H1 (cell line): Measurements from ENCODE around the gene MIER2. TPM values are rescaled to one million over a fixed set of nuclear protein-coding genes. Genes with fewer than 3 reads are reported as not detected.

Source experiments
- CTCF ChIA-PET: fragments of 300-600 bp; sonication (Branson Sonifier 250); formaldehyde crosslinking; loops from one replicate; lab custom pipeline; 2021; ENCODE audit not compliant: partially characterized antibody; lab: Charles Lee
- POLR2A ChIA-PET: fragments of 300-600 bp; sonication (Branson Sonifier 250); formaldehyde crosslinking; loops from one replicate; lab custom pipeline; 2021; ENCODE audit warnings: inconsistent platforms; ENCODE audit not compliant: partially characterized antibody; lab: Charles Lee
- DNase-seq, 2 experiments: peaks; one replicate each; pipeline versions ENCODE4 v3.0.0 to v3.0.0-alpha.2; 2010 to 2022; ENCODE audit warnings: low spot score in 2 of 2, low read depth in 1 of 2, mixed read lengths in 1 of 2
- FAIRE-seq: peaks from 2 replicates; lab custom pipeline; 2011; peaks lifted over from hg19 to GRCh38; lab: Jason Lieb, UNC
- H2AFZ ChIP-seq: 2 replicates; pipeline ENCODE4 v1.8.1; 2012; ENCODE audit warnings: low read length, inconsistent platforms
- H2AK5ac ChIP-seq: 2 replicates; pipeline ENCODE4 v1.6.1; 2013; ENCODE audit warnings: low read depth, low read length
- H2BK120ac ChIP-seq: replicated peaks from 2 replicates; pipeline ENCODE3; 2013; ENCODE audit warnings: low read depth, low read length, inconsistent platforms
- H2BK12ac ChIP-seq: 2 replicates; pipeline ENCODE4 v1.6.1; 2013; ENCODE audit warnings: low read depth, low read length
- H2BK15ac ChIP-seq: 2 replicates; pipeline ENCODE4 v1.6.1; 2013; ENCODE audit warnings: low read length
- H2BK20ac ChIP-seq: 2 replicates; pipeline ENCODE4 v1.6.1; 2013; ENCODE audit warnings: low read length
- H2BK5ac ChIP-seq: 2 replicates; pipeline ENCODE4 v1.6.1; 2013; ENCODE audit warnings: low read depth, low read length
- H3K14ac ChIP-seq: 2 replicates; pipeline ENCODE4 v1.6.1; 2013; ENCODE audit warnings: inconsistent platforms; ENCODE audit not compliant: insufficient read length
- H3K18ac ChIP-seq: 2 replicates; pipeline ENCODE4 v1.6.1; 2013; ENCODE audit warnings: low read length; ENCODE audit errors: extremely low read depth
- H3K23ac ChIP-seq: 2 replicates; pipeline ENCODE4 v1.6.1; 2013; ENCODE audit warnings: inconsistent platforms; ENCODE audit not compliant: insufficient read length
- H3K23me2 ChIP-seq: 2 replicates; pipeline ENCODE4 v1.6.1; 2013; ENCODE audit warnings: low read depth, low read length
- H3K27ac ChIP-seq: 2 replicates; pipeline ENCODE4 v1.6.1; 2011; ENCODE audit warnings: low read depth, low read length, inconsistent platforms
- H3K27me3 ChIP-seq, 4 experiments: replicated peaks in 1 of 4; 1 replicate in 1 of 4; 2 replicates in 3 of 4; pipeline versions ENCODE4 v1.6.1 to v1.8.1; 2011 to 2013; ENCODE audit warnings: low read length in 3 of 4, mild to moderate bottlenecking in 3 of 4, inconsistent platforms in 2 of 4, mixed read lengths in 2 of 4, moderate library complexity in 1 of 4; ENCODE audit not compliant: control insufficient read depth in 3 of 4, insufficient read depth in 3 of 4; ENCODE audit errors: extremely low read depth in 1 of 4
- H3K36me3 ChIP-seq, 4 experiments: 2 replicates each; pipeline versions ENCODE4 v1.6.1 to v1.8.1; 2011 to 2013; ENCODE audit warnings: mild to moderate bottlenecking in 4 of 4, low read length in 3 of 4, moderate library complexity in 2 of 4, control low read depth in 1 of 4, inconsistent platforms in 1 of 4; ENCODE audit not compliant: insufficient read depth in 4 of 4, control insufficient read depth in 2 of 4
- H3K4ac ChIP-seq: replicated peaks from 2 replicates; pipeline ENCODE3; 2013; ENCODE audit warnings: low read length, low read depth, mixed read lengths, inconsistent platforms; ENCODE audit not compliant: insufficient read length
- H3K4me1 ChIP-seq, 4 experiments: replicated peaks in 1 of 4; 1 replicate in 1 of 4; 2 replicates in 3 of 4; pipeline versions ENCODE4 v1.6.1 to v1.8.1; 2011 to 2013; ENCODE audit warnings: low read length in 3 of 4, inconsistent platforms in 2 of 4, mixed read lengths in 1 of 4; ENCODE audit not compliant: insufficient read depth in 4 of 4, control insufficient read depth in 3 of 4
- H3K4me2 ChIP-seq, 2 experiments: 2 replicates each; pipeline versions ENCODE4 v1.6.1 to v1.8.1; 2011 to 2013; ENCODE audit warnings: low read depth in 2 of 2, low read length in 2 of 2, control low read depth in 1 of 2, inconsistent platforms in 1 of 2, mild to moderate bottlenecking in 1 of 2; ENCODE audit not compliant: insufficient read depth in 1 of 2
- H3K4me3 ChIP-seq, 4 experiments: fragments of 200-600, 300-600 bp in 1 of 4; sonication (generic), shearing (Covaris generic), sonication (Bioruptor Twin) in 1 of 4; 2 replicates each; pipeline versions ENCODE4 v1.5.1 to v1.8.1; 2011 to 2016; ENCODE audit warnings: low read length in 4 of 4, low read depth in 3 of 4, control low read depth in 2 of 4, inconsistent platforms in 2 of 4, mild to moderate bottlenecking in 2 of 4, mixed read lengths in 1 of 4, moderate library complexity in 1 of 4; ENCODE audit not compliant: insufficient read depth in 2 of 4; ENCODE audit errors: extremely low read depth in 1 of 4
- H3K56ac ChIP-seq: replicated peaks from 2 replicates; pipeline ENCODE3; 2013; ENCODE audit warnings: low read depth, mild to moderate bottlenecking, mixed read lengths, low read length, inconsistent platforms; ENCODE audit not compliant: insufficient read length
- H3K79me1 ChIP-seq: 2 replicates; pipeline ENCODE4 v1.6.1; 2013; ENCODE audit warnings: low read depth, low read length, control low read depth
- H3K79me2 ChIP-seq, 2 experiments: 2 replicates each; pipeline versions ENCODE4 v1.6.1 to v1.8.1; 2012 to 2013; ENCODE audit warnings: low read length in 2 of 2, mild to moderate bottlenecking in 2 of 2, inconsistent platforms in 1 of 2; ENCODE audit not compliant: insufficient read depth in 2 of 2, control insufficient read depth in 1 of 2
- H3K9ac ChIP-seq, 4 experiments: replicated peaks in 1 of 4; 1 replicate in 1 of 4; 2 replicates in 3 of 4; pipeline versions ENCODE4 v1.6.1 to v1.8.1; 2011 to 2013; ENCODE audit warnings: low read depth in 3 of 4, low read length in 3 of 4, control low read depth in 2 of 4, mild to moderate bottlenecking in 2 of 4, moderate library complexity in 2 of 4, inconsistent platforms in 1 of 4; ENCODE audit errors: extremely low read depth in 1 of 4
- H3K9me3 ChIP-seq, 2 experiments: 2 replicates each; pipeline versions ENCODE4 v1.6.1 to v1.8.1; 2012 to 2013; ENCODE audit warnings: mild to moderate bottlenecking in 2 of 2, moderate library complexity in 2 of 2, control low read depth in 1 of 2, inconsistent platforms in 1 of 2, low read depth in 1 of 2, low read length in 1 of 2, mixed read lengths in 1 of 2; ENCODE audit not compliant: insufficient read depth in 2 of 2
- H4K20me1 ChIP-seq, 2 experiments: replicated peaks in 1 of 2; 2 replicates each; pipeline versions ENCODE3 to v1.8.1; 2011 to 2013; ENCODE audit warnings: inconsistent platforms in 2 of 2, low read length in 2 of 2, mild to moderate bottlenecking in 1 of 2; ENCODE audit not compliant: insufficient read depth in 2 of 2, control insufficient read depth in 1 of 2
- H4K5ac ChIP-seq: 2 replicates; pipeline ENCODE4 v1.6.1; 2013; ENCODE audit warnings: low read length, low read depth, mixed read lengths, inconsistent platforms; ENCODE audit not compliant: insufficient read length
- H4K8ac ChIP-seq: 2 replicates; pipeline ENCODE4 v1.8.0; 2013; ENCODE audit warnings: mild to moderate bottlenecking, moderate library complexity, low read length, inconsistent platforms; ENCODE audit not compliant: insufficient read depth; ENCODE audit errors: extremely low read depth
- H4K91ac ChIP-seq: replicated peaks from 2 replicates; pipeline ENCODE3; 2013; ENCODE audit warnings: low read length, mixed read lengths, inconsistent platforms; ENCODE audit not compliant: insufficient read length
- ATF2 ChIP-seq: IDR thresholded peaks from 2 replicates; pipeline ENCODE4 v1.6.1; 2012; ENCODE audit warnings: low read length, inconsistent platforms
- GABPA ChIP-seq: IDR thresholded peaks from 2 replicates; pipeline ENCODE4 v1.6.1; 2011; ENCODE audit warnings: mild to moderate bottlenecking, low read length, moderate library complexity, borderline replicate concordance; ENCODE audit not compliant: insufficient read depth
- HDAC6 ChIP-seq: IDR thresholded peaks from one replicate; pipeline ENCODE4 v1.7.1; 2012; ENCODE audit warnings: low read depth, mild to moderate bottlenecking, inconsistent platforms, low read length, moderate library complexity
- KDM4A ChIP-seq: IDR thresholded peaks from one replicate; pipeline ENCODE4 v1.7.1; 2012; ENCODE audit warnings: low read depth, mild to moderate bottlenecking, moderate library complexity, low read length, inconsistent platforms; ENCODE audit not compliant: severe bottlenecking
- RBBP5 ChIP-seq: IDR thresholded peaks from 2 replicates; pipeline ENCODE4 v1.7.1; 2012; ENCODE audit warnings: low read depth, mild to moderate bottlenecking, inconsistent platforms, low read length, moderate library complexity, borderline replicate concordance
- SAP30 ChIP-seq: fragments of 300-600 bp; sonication (generic); IDR thresholded peaks from 2 replicates; pipeline ENCODE4 v1.7.1; 2012; ENCODE audit warnings: low read length, moderate library complexity, mild to moderate bottlenecking, inconsistent platforms; ENCODE audit not compliant: insufficient read depth, insufficient replicate concordance
- SRF ChIP-seq: IDR thresholded peaks from 2 replicates; pipeline ENCODE4 v1.6.1; 2011; ENCODE audit warnings: mild to moderate bottlenecking, low read depth, low read length, moderate library complexity
- TAF1 ChIP-seq: IDR thresholded peaks from 2 replicates; pipeline ENCODE4 v1.6.1; 2011; ENCODE audit warnings: mild to moderate bottlenecking, low read depth, low read length
- whole genome bisulfite sequencing, 2 experiments: shearing (Covaris generic) in 1 of 2; methylation state at CpG; one replicate each; pipeline versions ENCODE4 v1.1.6 to v1.1.7; 2013 to 2015; ENCODE audit warnings: low lambda C conversion rate in 2 of 2, mixed read lengths in 2 of 2, inconsistent platforms in 1 of 2, low coverage in 1 of 2, missing lambda C conversion rate in 1 of 2; ENCODE audit not compliant: insufficient replicate concordance in 2 of 2, insufficient coverage in 1 of 2, insufficient read length in 1 of 2; ENCODE audit errors: extremely low coverage in 1 of 2, missing lambda C conversion rate in 1 of 2; 5-methylcytosine and 5-hydroxymethylcytosine counted together
- polyA plus RNA-seq, 7 experiments: library from polyadenylated mRNA; depleted of rRNA in 3 of 7; stranded (reverse) in 5 of 7; unstranded in 2 of 7; fragments of >200 nt in 5 of 7; fragments of 200-250 nt in 2 of 7; gene quantifications; 1 replicate in 5 of 7; 2 replicates in 1 of 7; 4 replicates in 1 of 7; pipeline versions ENCODE4 v1.2.1 to v1.2.3, GENCODE V29; 2011 to 2013; ENCODE audit warnings: missing spikeins in 2 of 7, mixed read lengths in 2 of 7
- total RNA-seq: library from RNA; stranded (reverse); fragmentation: NEBNext Ultra II Directional; extraction: Animal tissue kit (Norgen Biotek cat#: 25700); gene quantifications from 2 replicates; pipeline ENCODE4 v1.2.1, GENCODE V29; 2021

The MIER2 gene
- total and polyA plus RNA-seq, 2 of the 8 experiments (the other 6 are each of a cell fraction or from before 2014, with no cell fraction given), result 30.3 to 48.3 TPM

DNA sequence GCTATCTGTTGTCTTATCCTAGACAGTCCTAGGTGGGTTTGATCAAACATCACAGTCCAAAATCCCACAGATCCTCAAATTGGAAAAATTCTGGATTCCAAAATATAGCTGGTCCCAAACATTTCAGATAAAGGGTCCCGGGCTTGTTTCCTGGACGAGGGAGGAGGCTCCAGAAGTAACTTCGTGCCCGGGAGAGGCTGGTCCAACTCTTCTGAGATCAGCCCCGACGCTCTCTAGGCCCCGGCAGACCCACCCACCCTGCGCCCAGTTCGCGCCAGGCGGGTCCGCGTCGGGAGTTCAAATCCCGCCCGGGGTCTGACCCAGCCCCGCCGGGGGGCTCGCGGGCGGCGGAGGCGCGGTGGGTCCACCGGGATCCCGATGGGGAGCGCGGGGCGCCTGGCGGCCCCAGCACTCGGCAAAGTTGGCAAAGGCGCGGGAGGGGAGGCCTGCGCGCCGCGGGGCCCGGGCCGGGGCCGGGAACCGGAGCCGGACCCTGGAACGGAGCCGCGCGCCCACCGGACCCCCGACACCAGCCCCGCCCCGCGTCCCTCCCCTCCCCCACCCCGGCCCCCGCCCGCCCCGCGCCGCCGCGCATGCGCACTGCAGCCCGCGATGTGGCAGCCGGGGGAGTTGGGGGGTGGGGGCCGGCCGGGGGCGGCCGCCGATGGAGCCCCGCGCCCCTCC lies 513 bp downstream of the MIER2 start:
- Histone ChIP-seq H2BK12ac (no peak overlapping the region), H3K79me2 (peaks cover 46 to 51% of the 10 kb centered on the region in 2 experiments), H4K8ac (0 out of 2 replicates have a peak overlapping the region, but pooled peaks have one; percentile 85), H3K4me2 (peak overlapping the region; percentile 67 to 83), H3K27me3 (peaks cover 0 to 7% (median 4%) of the 10 kb centered on the region in 4 experiments; a peak in 3 of 7 replicates), H3K4me3 (peak overlapping the region; percentile 52 to 85 (median 61)), H2BK15ac (no peak overlapping the region), H3K79me1 (peaks cover 20% of the 10 kb centered on the region), H3K9ac (peak overlapping the region; percentile 26 to 97 (median 40); a peak in 5 of 7 replicates), H3K23ac (no peak overlapping the region), H3K18ac (no peak overlapping the region), H4K5ac (peak overlapping the region; percentile 10), H4K91ac (no peak overlapping the region), H2BK5ac (no peak overlapping the region), H3K36me3 (no peaks in the 10 kb centered on the region; a peak in 3 of 8 replicates), H4K20me1 (peaks cover 20 to 38% of the 10 kb centered on the region in 2 experiments), H3K9me3 (no peaks in the 10 kb centered on the region), H2AK5ac (no peak overlapping the region), H3K27ac (no peak overlapping the region), H2BK120ac (no peak overlapping the region), H3K23me2 (peaks cover 9% of the 10 kb centered on the region; the same call in 1 of the 2 replicates), H3K4ac (no peak overlapping the region), H3K4me1 (peaks cover 0 to 15% (median 9%) of the 10 kb centered on the region in 4 experiments; a peak in 6 of 7 replicates), H2AFZ (no peak overlapping the region), H2BK20ac (no peak overlapping the region), H3K56ac (no peak overlapping the region), H3K14ac (no peak overlapping the region)
- WGBS, 2 experiments, result 5% methylated on average over 4 of the region's 70 CpGs; no CpG with 5 or more reads in 1 of the 2 experiments
- peak in 1 of 2 experiments; percentile 59 for DNase-seq
- ChIA-PET POLR2A (interaction anchor here (0.6 to 2.4 kb wide), 11 partner anchors 19 to 188 kb away, joined by 3 to 9 read pairs (median 3); no protein-coding TSS in a partner anchor), CTCF (interaction anchor here (0.8 to 1.6 kb wide), 4 partner anchors 14 to 166 kb away, joined by 3 to 7 read pairs (median 4); no protein-coding TSS in a partner anchor)
- no peak for FAIRE-seq
- TF ChIP-seq ATF2 (no peak), GABPA (no peak), HDAC6 (no peak), TAF1 (no peak), KDM4A (peak; percentile 66), SRF (no peak), RBBP5 (no peak; the same call in 1 of the 2 replicates), SAP30 (no peak)
